Lower leg skin (tissue), 3 donors: ENCODE measurements around the gene KLK6.

Experiments used
- CTCF ChIP-seq, 3 donors: fragments of 450-650 bp; IDR thresholded peaks; one replicate each; pipeline ENCODE4 v1.5.1; 2016; ENCODE audit warnings: antibody characterized with exemption in 3 of 3, mild to moderate bottlenecking in 3 of 3, moderate library complexity in 2 of 3
- POLR2A ChIP-seq, 2 donors: fragments of 450-650 bp; IDR thresholded peaks; one replicate each; pipeline ENCODE4 v1.6.1; 2016 to 2017; ENCODE audit warnings: antibody characterized with exemption in 2 of 2, mild to moderate bottlenecking in 1 of 2, moderate library complexity in 1 of 2

GRCh38 chr19:50925734-50926133 lies 43.7 kb downstream of the KLK6 start:
- TF ChIP-seq POLR2A (IDR thresholded peaks at IDR 0.05) (no peak), CTCF (IDR thresholded peaks at IDR 0.05) (no peak)
